Vagina (tissue), 2 donors: ENCODE results near the gene KRTAP10-5. TPM values are rescaled to one million over a fixed set of nuclear protein-coding genes. Genes with fewer than 3 reads are reported as not detected.
"Not testable (repeated sequence)": the region's sequence is repeated elsewhere in the genome, so short reads cannot be mapped to it uniquely, and the experiment has no call there.

Experiments
- DNase-seq, 2 donors: peaks; one replicate each; pipeline ENCODE4 v3.0.0-alpha.2; 2017; ENCODE audit errors: extremely low spot score in 2 of 2
- H3K27ac ChIP-seq: fragments of 200-600 bp; sonication (generic); one replicate; pipeline ENCODE4 v1.5.1; 2019
- H3K27me3 ChIP-seq: fragments of 200-600 bp; sonication (generic); one replicate; pipeline ENCODE4 v1.5.1; 2019
- H3K36me3 ChIP-seq, 2 donors: fragments of 200-600 bp; sonication (generic); one replicate each; pipeline ENCODE4 v1.5.1; 2017 to 2019
- H3K4me1 ChIP-seq: fragments of 200-600 bp; sonication (generic); one replicate; pipeline ENCODE4 v1.5.1; 2019
- H3K4me3 ChIP-seq, 2 donors: fragments of 200-600 bp; sonication (generic); 1 replicate in 1 of 2; 2 replicates in 1 of 2; pipeline ENCODE4 v1.5.1; 2016 to 2019
- H3K9me3 ChIP-seq: fragments of 200-600 bp; sonication (generic); one replicate; pipeline ENCODE4 v1.5.1; 2019
- POLR2A ChIP-seq, 2 donors: fragments of 450-650 bp; IDR thresholded peaks; one replicate each; pipeline ENCODE4 v1.6.1; 2017; ENCODE audit warnings: antibody characterized with exemption in 2 of 2, mild to moderate bottlenecking in 2 of 2, moderate library complexity in 2 of 2
- POLR2AphosphoS5 ChIP-seq, 2 donors: sonication (generic); formaldehyde crosslinking; IDR thresholded peaks; one replicate each; pipeline ENCODE4 v1.9.0; 2017; ENCODE audit warnings: antibody characterized with exemption in 2 of 2, mild to moderate bottlenecking in 2 of 2, low read depth in 1 of 2; ENCODE audit not compliant: insufficient read depth in 1 of 2
- intact Hi-C: fragments of 100-400 bp; cut with DNase I; formaldehyde crosslinking; loops from one replicate; pipeline ENCODE4 v1.15.1; 2023
- total RNA-seq: library from RNA; depleted of rRNA; stranded (reverse); fragments of >200 nt; gene quantifications from one replicate; pipeline ENCODE4 v1.2.3, GENCODE V29; 2016
- TF ChIP-seq, protein P1 (sequence below), 3 experiments: fragments of 450-650 bp in 2 of 3; fragments of 200-600 bp in 1 of 3; sonication (generic) in 1 of 3; IDR thresholded peaks; one replicate each; pipeline ENCODE4 v1.5.1; 2017 to 2019; ENCODE audit warnings: antibody characterized with exemption in 3 of 3, mild to moderate bottlenecking in 2 of 3, moderate library complexity in 2 of 3

The KRTAP10-5 gene
- total RNA-seq, 1 donor from 2014 or later, result not detected

DNA sequence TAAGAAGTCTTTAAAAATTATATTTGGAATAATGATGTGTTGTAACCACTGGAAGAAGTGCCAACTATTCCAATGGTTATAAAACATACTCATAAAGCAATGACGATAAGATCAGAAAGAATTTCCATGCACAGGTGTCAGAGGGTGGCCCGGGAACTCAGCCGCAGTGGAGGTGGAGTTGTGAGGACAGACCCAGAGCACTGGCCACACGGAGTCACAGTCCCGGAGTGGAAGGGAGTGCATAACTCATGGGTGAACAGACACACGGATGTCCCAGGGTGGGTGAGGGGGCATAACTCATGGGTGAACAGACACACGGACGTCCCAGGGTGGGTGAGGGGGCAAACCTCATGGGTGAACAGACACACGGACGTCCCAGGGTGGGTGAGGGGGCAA lies 4.4 kb downstream of the KRTAP10-5 start:
- TF ChIP-seq POLR2AphosphoS5 (IDR thresholded peaks at IDR 0.05; ENCODE audit: insufficient read depth in 1 of 2, low read depth in 1 of 2) (no peak), POLR2A (IDR thresholded peaks at IDR 0.05) (no peak)
- TF ChIP-seq, protein P1, sequence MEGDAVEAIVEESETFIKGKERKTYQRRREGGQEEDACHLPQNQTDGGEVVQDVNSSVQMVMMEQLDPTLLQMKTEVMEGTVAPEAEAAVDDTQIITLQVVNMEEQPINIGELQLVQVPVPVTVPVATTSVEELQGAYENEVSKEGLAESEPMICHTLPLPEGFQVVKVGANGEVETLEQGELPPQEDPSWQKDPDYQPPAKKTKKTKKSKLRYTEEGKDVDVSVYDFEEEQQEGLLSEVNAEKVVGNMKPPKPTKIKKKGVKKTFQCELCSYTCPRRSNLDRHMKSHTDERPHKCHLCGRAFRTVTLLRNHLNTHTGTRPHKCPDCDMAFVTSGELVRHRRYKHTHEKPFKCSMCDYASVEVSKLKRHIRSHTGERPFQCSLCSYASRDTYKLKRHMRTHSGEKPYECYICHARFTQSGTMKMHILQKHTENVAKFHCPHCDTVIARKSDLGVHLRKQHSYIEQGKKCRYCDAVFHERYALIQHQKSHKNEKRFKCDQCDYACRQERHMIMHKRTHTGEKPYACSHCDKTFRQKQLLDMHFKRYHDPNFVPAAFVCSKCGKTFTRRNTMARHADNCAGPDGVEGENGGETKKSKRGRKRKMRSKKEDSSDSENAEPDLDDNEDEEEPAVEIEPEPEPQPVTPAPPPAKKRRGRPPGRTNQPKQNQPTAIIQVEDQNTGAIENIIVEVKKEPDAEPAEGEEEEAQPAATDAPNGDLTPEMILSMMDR (IDR thresholded peaks at IDR 0.05), result no peak
- DNase-seq, result peak in 1 of 2 donors; percentile 49
- intact Hi-C loops, result no loop called here
- Histone ChIP-seq H3K4me3 (no peak overlapping the region), H3K27ac (no peak overlapping the region), H3K4me1 (peaks cover 5% of the 10 kb centered on the region), H3K36me3 (no peaks in the 10 kb centered on the region), H3K27me3 (no peaks in the 10 kb centered on the region), H3K9me3 (peaks cover 2% of the 10 kb centered on the region)

DNA sequence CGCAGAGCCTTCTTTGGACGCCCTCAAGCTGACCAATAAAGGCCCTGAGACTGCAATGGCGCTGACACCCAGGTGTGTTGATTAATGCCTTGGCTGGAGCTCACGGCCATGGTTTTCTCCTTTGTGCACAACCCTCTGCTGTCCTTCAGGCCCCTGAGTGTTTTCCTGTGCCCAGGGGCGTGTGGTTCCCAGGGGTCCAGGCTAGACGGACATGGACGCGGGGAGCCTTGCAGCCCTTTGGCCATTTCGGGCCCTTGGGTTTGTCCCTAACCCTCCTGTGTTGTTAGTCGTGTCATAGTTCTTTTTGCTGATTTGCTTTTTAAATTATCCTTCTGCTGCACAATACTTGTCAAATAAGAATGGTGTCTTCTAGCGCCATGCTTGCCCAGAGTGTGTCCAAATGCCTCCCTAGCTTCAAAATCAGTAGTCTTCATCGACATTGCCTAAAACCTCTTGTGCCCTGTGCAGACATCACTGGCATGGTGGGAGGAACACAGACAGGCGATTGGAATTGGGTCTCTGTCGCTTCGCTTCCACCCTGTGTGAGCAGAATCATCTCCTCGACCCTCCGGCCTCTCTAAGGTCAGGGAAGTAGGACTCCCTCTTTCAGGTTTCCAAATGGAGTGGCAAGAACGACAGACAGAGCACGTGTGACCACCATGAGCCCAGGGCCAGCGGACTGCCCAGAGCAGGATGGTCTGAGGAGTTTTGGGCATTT lies 4.9 kb downstream of the KRTAP10-5 start:
- Histone ChIP-seq H3K4me3 (no peak overlapping the region), H3K4me1 (peaks cover 5% of the 10 kb centered on the region), H3K27ac (no peak overlapping the region), H3K9me3 (no peaks in the 10 kb centered on the region), H3K27me3 (no peaks in the 10 kb centered on the region), H3K36me3 (no peaks in the 10 kb centered on the region)
- intact Hi-C loops, result no loop called here
- TF ChIP-seq, protein P1 (IDR thresholded peaks at IDR 0.05), result no peak
- no peak for TF ChIP-seq POLR2AphosphoS5 (IDR thresholded peaks at IDR 0.05; ENCODE audit: insufficient read depth in 1 of 2, low read depth in 1 of 2)
- DNase-seq, result peak; percentile 49 to 74

DNA sequence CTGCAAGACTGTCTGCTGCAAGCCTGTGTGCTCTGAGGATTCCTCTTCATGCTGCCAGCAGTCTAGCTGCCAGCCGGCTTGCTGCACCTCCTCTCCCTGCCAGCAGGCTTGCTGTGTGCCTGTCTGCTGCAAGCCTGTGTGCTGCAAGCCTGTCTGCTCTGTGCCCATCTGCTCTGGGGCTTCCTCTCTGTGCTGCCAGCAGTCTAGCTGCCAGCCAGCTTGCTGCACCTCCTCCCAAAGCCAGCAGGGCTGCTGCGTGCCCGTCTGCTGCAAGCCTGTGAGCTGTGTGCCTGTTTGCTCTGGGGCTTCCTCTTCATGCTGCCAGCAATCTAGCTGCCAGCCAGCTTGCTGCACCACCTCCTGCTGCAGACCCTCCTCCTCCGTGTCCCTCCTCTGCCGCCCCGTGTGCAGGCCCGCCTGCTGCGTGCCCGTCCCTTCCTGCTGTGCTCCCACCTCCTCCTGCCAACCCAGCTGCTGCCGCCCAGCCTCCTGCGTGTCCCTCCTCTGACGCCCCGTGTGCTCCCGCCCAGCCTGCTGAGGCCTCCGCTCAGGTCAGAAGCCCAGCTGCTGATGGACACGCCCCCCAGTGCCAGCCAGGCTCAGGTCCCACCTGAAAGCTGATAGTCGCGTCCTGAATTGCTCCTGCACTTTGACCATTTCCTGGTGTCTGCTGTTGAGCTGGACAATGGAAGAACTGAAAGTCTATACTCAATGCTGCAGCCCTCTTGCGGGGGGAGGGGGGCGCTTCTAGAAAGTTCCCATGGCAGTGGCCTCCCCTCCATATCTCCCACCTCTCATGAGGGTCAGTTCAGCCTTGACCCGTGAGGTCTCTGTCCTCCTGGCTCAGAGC lies 5.7 kb downstream of the KRTAP10-5 start:
- Histone ChIP-seq H3K27me3 (no peaks in the 10 kb centered on the region), H3K36me3 (no peaks in the 10 kb centered on the region), H3K27ac (no peak overlapping the region), H3K9me3 (no peaks in the 10 kb centered on the region), H3K4me3 (no peak overlapping the region), H3K4me1 (peaks cover 5% of the 10 kb centered on the region)
- TF ChIP-seq POLR2AphosphoS5 (IDR thresholded peaks at IDR 0.05; ENCODE audit: insufficient read depth in 1 of 2, low read depth in 1 of 2), result no peak
- intact Hi-C loops, result no loop called here
- peak; percentile 27 to 72 for DNase-seq

DNA sequence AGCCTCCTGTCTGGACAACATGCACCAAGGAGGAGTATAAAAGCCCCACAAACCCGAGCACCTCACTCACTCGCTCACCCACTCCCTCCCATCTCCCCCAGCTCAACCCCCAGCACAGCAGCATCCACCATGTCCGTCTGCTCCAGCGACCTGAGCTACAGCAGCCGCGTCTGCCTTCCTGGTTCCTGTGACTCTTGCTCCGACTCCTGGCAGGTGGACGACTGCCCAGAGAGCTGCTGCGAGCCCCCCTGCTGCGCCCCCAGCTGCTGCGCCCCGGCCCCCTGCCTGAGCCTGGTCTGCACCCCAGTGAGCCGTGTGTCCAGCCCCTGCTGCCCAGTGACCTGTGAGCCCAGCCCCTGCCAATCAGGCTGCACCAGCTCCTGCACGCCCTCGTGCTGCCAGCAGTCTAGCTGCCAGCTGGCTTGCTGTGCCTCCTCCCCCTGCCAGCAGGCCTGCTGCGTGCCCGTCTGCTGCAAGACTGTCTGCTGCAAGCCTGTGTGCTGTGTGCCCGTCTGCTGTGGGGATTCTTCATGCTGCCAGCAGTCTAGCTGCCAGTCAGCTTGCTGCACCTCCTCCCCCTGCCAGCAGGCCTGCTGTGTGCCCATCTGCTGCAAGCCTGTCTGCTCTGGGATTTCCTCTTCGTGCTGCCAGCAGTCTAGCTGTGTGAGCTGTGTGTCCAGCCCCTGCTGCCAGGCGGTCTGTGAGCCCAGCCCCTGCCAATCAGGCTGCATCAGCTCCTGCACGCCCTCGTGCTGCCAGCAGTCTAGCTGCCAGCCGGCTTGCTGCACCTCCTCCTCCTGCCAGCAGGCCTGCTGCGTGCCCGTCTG lies 6.6 kb downstream of the KRTAP10-5 start, which contains the start of gene KRTAP10-4:
KRTAP10-4 (plus strand) TSS at position 100 of the 827 bp plus-strand sequence; CDS start at position 130, 30 bp downstream.
- H3K9me3 ChIP-seq, H3K4me3 ChIP-seq, H3K27ac ChIP-seq, H3K4me1 ChIP-seq, intact Hi-C loops, H3K27me3 ChIP-seq, H3K36me3 ChIP-seq: not testable (repeated sequence)
- peak; percentile 37 for DNase-seq

DNA sequence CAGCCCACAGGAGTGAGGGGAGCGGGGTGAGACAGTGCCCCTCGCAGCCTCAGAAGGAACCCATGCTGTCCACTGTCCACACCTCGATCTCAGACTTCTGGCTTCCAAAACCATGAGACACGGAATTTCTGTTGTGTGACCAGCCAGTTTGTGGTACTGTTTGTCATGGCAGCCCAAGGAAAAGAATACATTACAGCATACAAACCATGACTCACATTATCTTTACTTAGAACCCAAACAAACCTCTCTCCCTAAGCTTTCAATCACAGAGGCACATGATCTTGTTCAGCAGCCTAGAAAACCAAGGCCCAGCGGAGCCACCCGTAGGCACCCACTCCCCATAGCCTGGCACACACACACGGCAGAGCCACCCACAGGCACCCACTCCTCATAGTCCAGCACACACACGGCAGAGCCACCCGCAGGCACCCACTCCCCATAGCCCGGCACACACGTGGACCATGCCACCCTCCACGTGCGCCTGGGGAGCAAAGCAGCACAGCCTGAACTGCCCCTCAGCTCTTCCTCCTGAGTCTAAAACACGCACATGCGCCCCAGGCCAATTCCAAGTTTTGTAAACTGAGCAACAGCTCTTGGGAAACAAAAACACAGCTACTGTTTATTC lies 7.3 kb downstream of the KRTAP10-5 start:
- no peaks in the 10 kb centered on the region for H3K27me3 ChIP-seq
- H3K4me3 ChIP-seq, result no peak overlapping the region
- DNase-seq, result peak; percentile 47 to 70
- peaks cover 5% of the 10 kb centered on the region for H3K4me1 ChIP-seq
- no peaks in the 10 kb centered on the region for H3K36me3 ChIP-seq
- no peak for TF ChIP-seq POLR2A (IDR thresholded peaks at IDR 0.05)
- no peak for TF ChIP-seq POLR2AphosphoS5 (IDR thresholded peaks at IDR 0.05; ENCODE audit: insufficient read depth in 1 of 2, low read depth in 1 of 2)
- TF ChIP-seq, protein P1 (IDR thresholded peaks at IDR 0.05), result no peak
- intact Hi-C loops, result no loop called here
- H3K27ac ChIP-seq, result no peak overlapping the region
- H3K9me3 ChIP-seq, result no peaks in the 10 kb centered on the region
